ENCODE measurements around the gene CCDC154.

DNA sequence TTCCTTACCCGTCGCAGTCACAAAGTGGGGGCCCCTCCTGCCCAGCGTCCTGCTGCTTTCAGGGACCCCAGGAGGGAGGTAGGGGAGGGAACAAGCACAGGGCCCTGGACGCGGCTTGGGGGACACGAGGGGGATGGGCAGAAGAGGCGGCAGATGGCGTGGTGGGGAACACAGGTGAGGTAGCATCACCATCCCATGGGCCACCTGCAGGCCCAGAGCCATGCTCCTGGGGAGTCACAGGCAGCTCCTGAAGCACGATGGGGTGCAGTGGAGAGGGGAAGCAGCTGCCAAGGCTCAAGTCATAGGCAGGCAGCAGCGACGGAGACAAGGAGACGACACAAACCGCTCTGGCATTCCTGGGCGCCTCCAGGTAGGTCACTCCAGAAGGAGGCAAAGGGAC, 40.6 kb downstream of the CCDC154 start:
- TF ChIP-seq POLR2A (IDR thresholded peaks at IDR 0.05) (no peak), EP300 (IDR thresholded peaks at IDR 0.05) (no peak)
- TF ChIP-seq, protein P1, sequence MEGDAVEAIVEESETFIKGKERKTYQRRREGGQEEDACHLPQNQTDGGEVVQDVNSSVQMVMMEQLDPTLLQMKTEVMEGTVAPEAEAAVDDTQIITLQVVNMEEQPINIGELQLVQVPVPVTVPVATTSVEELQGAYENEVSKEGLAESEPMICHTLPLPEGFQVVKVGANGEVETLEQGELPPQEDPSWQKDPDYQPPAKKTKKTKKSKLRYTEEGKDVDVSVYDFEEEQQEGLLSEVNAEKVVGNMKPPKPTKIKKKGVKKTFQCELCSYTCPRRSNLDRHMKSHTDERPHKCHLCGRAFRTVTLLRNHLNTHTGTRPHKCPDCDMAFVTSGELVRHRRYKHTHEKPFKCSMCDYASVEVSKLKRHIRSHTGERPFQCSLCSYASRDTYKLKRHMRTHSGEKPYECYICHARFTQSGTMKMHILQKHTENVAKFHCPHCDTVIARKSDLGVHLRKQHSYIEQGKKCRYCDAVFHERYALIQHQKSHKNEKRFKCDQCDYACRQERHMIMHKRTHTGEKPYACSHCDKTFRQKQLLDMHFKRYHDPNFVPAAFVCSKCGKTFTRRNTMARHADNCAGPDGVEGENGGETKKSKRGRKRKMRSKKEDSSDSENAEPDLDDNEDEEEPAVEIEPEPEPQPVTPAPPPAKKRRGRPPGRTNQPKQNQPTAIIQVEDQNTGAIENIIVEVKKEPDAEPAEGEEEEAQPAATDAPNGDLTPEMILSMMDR (IDR thresholded peaks at IDR 0.05): no peak

Data from suprapubic skin (tissue), 3 donors.